HG03103 (cell line): Measurements from ENCODE around the gene TTLL5.
"Not testable (repeated sequence)": the region's sequence is repeated elsewhere in the genome, so short reads cannot be mapped to it uniquely, and the experiment has no call there.

Experiments used
- ATAC-seq: cut with Tn5 transposase; IDR thresholded peaks from one replicate; pipeline ENCODE4 v1.9.1; 2021; ENCODE audit warnings: low read depth; ENCODE audit not compliant: unreplicated experiment

TTLL5 gene

GRCh38 chr14:75905147-75905904, 244.3 kb downstream of the TTLL5 start:
- no peak for ATAC-seq

GRCh38 chr14:75906228-75906627, 245.2 kb downstream of the TTLL5 start:
- ATAC-seq: no peak

GRCh38 chr14:75906680-75907280, 245.7 kb downstream of the TTLL5 start:
- no peak for ATAC-seq

GRCh38 chr14:75907756-75908359, 246.8 kb downstream of the TTLL5 start:
- no peak for ATAC-seq

- ATAC-seq: no peak
These were observed 248.6 kb downstream of the TTLL5 start for GRCh38 chr14:75909630-75910029.

GRCh38 chr14:75910048-75910447, 249.0 kb downstream of the TTLL5 start:
- no peak for ATAC-seq

GRCh38 chr14:75911883-75912282, 250.8 kb downstream of the TTLL5 start:
- no peak for ATAC-seq

- no peak for ATAC-seq
These were observed 252.1 kb downstream of the TTLL5 start for GRCh38 chr14:75913183-75913582.

- ATAC-seq: no peak
These were observed 254.0 kb downstream of the TTLL5 start for GRCh38 chr14:75915045-75915444.

- ATAC-seq: no peak
These were observed 256.4 kb downstream of the TTLL5 start for GRCh38 chr14:75917322-75917945.

GRCh38 chr14:75917946-75918335, 256.9 kb downstream of the TTLL5 start:
- ATAC-seq: no peak

- not testable (repeated sequence) for ATAC-seq
These were observed 259.4 kb downstream of the TTLL5 start for GRCh38 chr14:75920421-75920820.

- ATAC-seq: not testable (repeated sequence)
These were observed 264.2 kb downstream of the TTLL5 start for GRCh38 chr14:75925141-75925840.

- ATAC-seq: no peak
These were observed 265.5 kb downstream of the TTLL5 start for GRCh38 chr14:75926431-75927115.

- ATAC-seq: no peak
These were observed 266.6 kb downstream of the TTLL5 start for GRCh38 chr14:75927564-75928087.

GRCh38 chr14:75928690-75929181, 267.7 kb downstream of the TTLL5 start:
- ATAC-seq: no peak

- ATAC-seq: no peak
These were observed 272.8 kb downstream of the TTLL5 start for GRCh38 chr14:75933712-75934296.

GRCh38 chr14:75934998-75935628, 274.1 kb downstream of the TTLL5 start:
- no peak for ATAC-seq

- no peak for ATAC-seq
These were observed 278.2 kb downstream of the TTLL5 start for GRCh38 chr14:75939200-75939599.
